ENCODE measurements around the gene SCFD2.

- TF ChIP-seq CTCF (IDR thresholded peaks at IDR 0.05) (no peak), POLR2A (IDR thresholded peaks at IDR 0.05) (no peak)
These were observed 137.8 kb downstream of the SCFD2 start for GRCh38 chr4:53228036-53228435.
